Lower leg skin (tissue), 4 donors: ENCODE measurements around the gene ZP1. TPM values are rescaled to one million over a fixed set of nuclear protein-coding genes. Genes with fewer than 3 reads are reported as not detected.

Source experiments
- DNase-seq, 2 donors: peaks; one replicate each; pipeline ENCODE4 v3.0.0-alpha.2; 2019; ENCODE audit warnings: low spot score in 2 of 2
- H3K4me3 ChIP-seq: fragments of 200-600 bp; sonication (generic); 2 replicates; pipeline ENCODE4 v1.5.1; 2017; ENCODE audit warnings: mild to moderate bottlenecking, low read depth; ENCODE audit not compliant: poor library complexity, severe bottlenecking
- CTCF ChIP-seq, 3 donors: fragments of 450-650 bp; IDR thresholded peaks; one replicate each; pipeline ENCODE4 v1.5.1; 2016; ENCODE audit warnings: antibody characterized with exemption in 3 of 3, mild to moderate bottlenecking in 3 of 3, moderate library complexity in 2 of 3
- POLR2A ChIP-seq, 2 donors: fragments of 450-650 bp; IDR thresholded peaks; one replicate each; pipeline ENCODE4 v1.6.1; 2016 to 2017; ENCODE audit warnings: antibody characterized with exemption in 2 of 2, mild to moderate bottlenecking in 1 of 2, moderate library complexity in 1 of 2
- WGBS, 2 donors: methylation state at CpG; one replicate each; pipeline ENCODE4 v1.1.5; 2018; 5-methylcytosine and 5-hydroxymethylcytosine counted together
- intact Hi-C: fragments of 100-400 bp; cut with DNase I; formaldehyde crosslinking; loops from one replicate; pipeline ENCODE4 v1.15.0; 2023; ENCODE audit warnings: low total_unique reads
- total RNA-seq, 4 donors: library from RNA; depleted of rRNA; stranded (reverse); fragments of >200 nt; gene quantifications; one replicate each; pipeline ENCODE4 v1.1.0, GENCODE V29; 2016

Gene ZP1
- total RNA-seq, 4 donors from 2014 or later, result 0.25 to 0.26 TPM; not detected in 2

- intact Hi-C loops, result loop anchor here (10.0 kb wide), 1 partner anchor 359 kb away; no protein-coding TSS in a partner anchor
- 73 to 93% methylated on average over 6 of the region's 6 CpGs for WGBS, 2 donors
- no peak for TF ChIP-seq CTCF (IDR thresholded peaks at IDR 0.05)
- no peak for TF ChIP-seq POLR2A (IDR thresholded peaks at IDR 0.05)
Measured at GRCh38 chr11:60825790-60826189, 41.6 kb upstream of the ZP1 start.

GRCh38 chr11:60830478-60831142 lies 36.7 kb upstream of the ZP1 start:
- intact Hi-C loops, result loop anchor here (5.0 kb wide), 1 partner anchor 72 kb away; no protein-coding TSS in a partner anchor
- no peak for TF ChIP-seq POLR2A (IDR thresholded peaks at IDR 0.05)
- TF ChIP-seq CTCF (IDR thresholded peaks at IDR 0.05), result no peak
- WGBS, 2 donors, result 23 to 45% methylated on average over 10 of the region's 10 CpGs
- DNase-seq, result no peak
- no peak overlapping the region for H3K4me3 ChIP-seq

More at GRCh38 chr11:60825790-60826189, 41.6 kb upstream of the ZP1 start:
- no peak for DNase-seq
- H3K4me3 ChIP-seq, result no peak overlapping the region

GRCh38 chr11:60831143-60831500 lies 36.2 kb upstream of the ZP1 start:
- TF ChIP-seq POLR2A (IDR thresholded peaks at IDR 0.05) (no peak), CTCF (IDR thresholded peaks at IDR 0.05) (peak in 1 of 3 donors; percentile 59)
- no peak overlapping the region for H3K4me3 ChIP-seq
- 7 to 9% methylated on average over 8 of the region's 8 CpGs for WGBS, 2 donors
- peak; percentile 72 to 96 for DNase-seq
- intact Hi-C loops, result loop anchor here (5.0 kb wide), 1 partner anchor 71 kb away; no protein-coding TSS in a partner anchor

GRCh38 chr11:60831501-60832079 lies 35.8 kb upstream of the ZP1 start:
- TF ChIP-seq POLR2A (IDR thresholded peaks at IDR 0.05) (no peak), CTCF (IDR thresholded peaks at IDR 0.05) (no peak)
- intact Hi-C loops, result loop anchor here (5.0 kb wide), 1 partner anchor 71 kb away; no protein-coding TSS in a partner anchor
- H3K4me3 ChIP-seq, result no peak overlapping the region
- 32 to 34% methylated on average over 7 of the region's 7 CpGs for WGBS, 2 donors
- no peak for DNase-seq

- no peak for DNase-seq
- no peak overlapping the region for H3K4me3 ChIP-seq
- intact Hi-C loops, result loop anchor here (5.0 kb wide), 1 partner anchor 67 kb away; no protein-coding TSS in a partner anchor
- 64 to 70% methylated on average over 7 of the region's 7 CpGs for WGBS, 2 donors
- TF ChIP-seq POLR2A (IDR thresholded peaks at IDR 0.05), result no peak
- no peak for TF ChIP-seq CTCF (IDR thresholded peaks at IDR 0.05)
Measured at GRCh38 chr11:60834742-60835533, 32.4 kb upstream of the ZP1 start.
